ENCODE measurements around the gene PHF21A.
A peak's percentile ranks its signal among the peaks of the same experiment; 100 is the strongest.

Gene PHF21A

DNA sequence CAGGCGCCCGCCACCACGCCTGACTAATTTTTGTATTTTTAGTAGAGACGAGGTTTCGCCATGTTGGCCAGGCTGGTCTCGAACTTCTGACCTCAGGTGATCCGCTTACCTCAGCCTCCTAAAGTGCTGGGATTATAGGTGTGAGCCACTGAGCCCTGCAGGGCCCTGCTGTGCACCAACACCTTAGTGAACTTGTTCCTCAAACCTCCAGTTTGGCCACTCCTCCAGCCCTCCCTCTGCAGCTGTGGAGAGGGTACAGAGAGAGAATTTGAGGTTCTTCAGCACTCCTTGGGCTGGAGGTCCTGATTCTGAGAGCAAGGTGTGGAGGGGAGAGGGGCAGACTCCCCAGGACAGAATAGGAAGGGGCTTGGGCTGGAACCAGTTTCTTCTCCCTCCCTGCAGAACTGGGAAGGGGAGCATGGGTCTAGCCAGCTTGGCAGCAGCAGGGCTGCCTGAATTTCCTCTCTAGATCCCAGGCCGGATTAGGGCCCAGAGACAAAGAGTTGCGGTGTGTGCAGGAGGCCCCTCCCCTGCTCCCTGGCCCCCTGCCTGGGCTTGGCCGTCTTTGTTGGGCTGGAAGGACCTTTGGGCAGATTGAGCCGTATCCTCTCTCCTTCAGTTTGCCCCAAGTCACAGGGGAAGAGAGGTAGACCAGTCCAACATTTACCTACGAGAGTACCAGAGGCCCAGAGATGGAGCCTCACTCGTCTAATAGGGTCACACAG is 201.3 kb downstream of the PHF21A start:
- Histone ChIP-seq H3K27ac (ENCODE audit: poor library complexity, severe bottlenecking) (no peak overlapping the region), H3K9me3 (ENCODE audit: severe bottlenecking) (no peaks in the 10 kb centered on the region), H3K27me3 (ENCODE audit: insufficient read depth, poor library complexity, severe bottlenecking) (no peaks in the 10 kb centered on the region), H3K4me3 (ENCODE audit: severe bottlenecking) (no peak overlapping the region), H3K36me3 (ENCODE audit: low read depth) (peaks cover 20% of the 10 kb centered on the region), H3K4me1 (ENCODE audit: insufficient read depth, poor library complexity, severe bottlenecking) (peaks cover 3% of the 10 kb centered on the region)
- TF ChIP-seq, protein P1, sequence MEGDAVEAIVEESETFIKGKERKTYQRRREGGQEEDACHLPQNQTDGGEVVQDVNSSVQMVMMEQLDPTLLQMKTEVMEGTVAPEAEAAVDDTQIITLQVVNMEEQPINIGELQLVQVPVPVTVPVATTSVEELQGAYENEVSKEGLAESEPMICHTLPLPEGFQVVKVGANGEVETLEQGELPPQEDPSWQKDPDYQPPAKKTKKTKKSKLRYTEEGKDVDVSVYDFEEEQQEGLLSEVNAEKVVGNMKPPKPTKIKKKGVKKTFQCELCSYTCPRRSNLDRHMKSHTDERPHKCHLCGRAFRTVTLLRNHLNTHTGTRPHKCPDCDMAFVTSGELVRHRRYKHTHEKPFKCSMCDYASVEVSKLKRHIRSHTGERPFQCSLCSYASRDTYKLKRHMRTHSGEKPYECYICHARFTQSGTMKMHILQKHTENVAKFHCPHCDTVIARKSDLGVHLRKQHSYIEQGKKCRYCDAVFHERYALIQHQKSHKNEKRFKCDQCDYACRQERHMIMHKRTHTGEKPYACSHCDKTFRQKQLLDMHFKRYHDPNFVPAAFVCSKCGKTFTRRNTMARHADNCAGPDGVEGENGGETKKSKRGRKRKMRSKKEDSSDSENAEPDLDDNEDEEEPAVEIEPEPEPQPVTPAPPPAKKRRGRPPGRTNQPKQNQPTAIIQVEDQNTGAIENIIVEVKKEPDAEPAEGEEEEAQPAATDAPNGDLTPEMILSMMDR (IDR thresholded peaks at IDR 0.05; ENCODE audit: poor library complexity, severe bottlenecking) = no peak
- DNase-seq (ENCODE audit: low spot score) (no peak), ATAC-seq (ENCODE audit: low read depth) (no peak)

- no peaks in the 10 kb centered on the region for H3K27me3 ChIP-seq (ENCODE audit: insufficient read depth, poor library complexity, severe bottlenecking)
- H3K4me3 ChIP-seq (ENCODE audit: severe bottlenecking) = peak overlapping the region; percentile 88
- H3K4me1 ChIP-seq (ENCODE audit: insufficient read depth, poor library complexity, severe bottlenecking) = peaks cover 3% of the 10 kb centered on the region
- H3K9me3 ChIP-seq (ENCODE audit: severe bottlenecking) = no peaks in the 10 kb centered on the region
- peaks cover 20% of the 10 kb centered on the region; the same call in 1 of the 2 replicates for H3K36me3 ChIP-seq (ENCODE audit: low read depth)
- DNase-seq (ENCODE audit: low spot score) (no peak), ATAC-seq (ENCODE audit: low read depth) (no peak)
- H3K27ac ChIP-seq (ENCODE audit: poor library complexity, severe bottlenecking) = peak overlapping the region; percentile 66
- TF ChIP-seq, protein P1 (IDR thresholded peaks at IDR 0.05; ENCODE audit: poor library complexity, severe bottlenecking) = no peak
Measured at GRCh38 chr11:45918962-45919675, 202.1 kb downstream of the PHF21A start.

- Histone ChIP-seq H3K27me3 (ENCODE audit: insufficient read depth, poor library complexity, severe bottlenecking) (no peaks in the 10 kb centered on the region), H3K9me3 (ENCODE audit: severe bottlenecking) (no peaks in the 10 kb centered on the region), H3K4me1 (ENCODE audit: insufficient read depth, poor library complexity, severe bottlenecking) (peaks cover 3% of the 10 kb centered on the region), H3K4me3 (ENCODE audit: severe bottlenecking) (peak overlapping the region; percentile 88), H3K27ac (ENCODE audit: poor library complexity, severe bottlenecking) (peak overlapping the region; percentile 66), H3K36me3 (ENCODE audit: low read depth) (peaks cover 25% of the 10 kb centered on the region)
- TF ChIP-seq, protein P1 (IDR thresholded peaks at IDR 0.05; ENCODE audit: poor library complexity, severe bottlenecking) = no peak
- DNase-seq (ENCODE audit: low spot score) = peak; percentile 79
- ATAC-seq (ENCODE audit: low read depth) = peak; percentile 64
Measured at GRCh38 chr11:45918331-45918941, 202.8 kb downstream of the PHF21A start.

DNA sequence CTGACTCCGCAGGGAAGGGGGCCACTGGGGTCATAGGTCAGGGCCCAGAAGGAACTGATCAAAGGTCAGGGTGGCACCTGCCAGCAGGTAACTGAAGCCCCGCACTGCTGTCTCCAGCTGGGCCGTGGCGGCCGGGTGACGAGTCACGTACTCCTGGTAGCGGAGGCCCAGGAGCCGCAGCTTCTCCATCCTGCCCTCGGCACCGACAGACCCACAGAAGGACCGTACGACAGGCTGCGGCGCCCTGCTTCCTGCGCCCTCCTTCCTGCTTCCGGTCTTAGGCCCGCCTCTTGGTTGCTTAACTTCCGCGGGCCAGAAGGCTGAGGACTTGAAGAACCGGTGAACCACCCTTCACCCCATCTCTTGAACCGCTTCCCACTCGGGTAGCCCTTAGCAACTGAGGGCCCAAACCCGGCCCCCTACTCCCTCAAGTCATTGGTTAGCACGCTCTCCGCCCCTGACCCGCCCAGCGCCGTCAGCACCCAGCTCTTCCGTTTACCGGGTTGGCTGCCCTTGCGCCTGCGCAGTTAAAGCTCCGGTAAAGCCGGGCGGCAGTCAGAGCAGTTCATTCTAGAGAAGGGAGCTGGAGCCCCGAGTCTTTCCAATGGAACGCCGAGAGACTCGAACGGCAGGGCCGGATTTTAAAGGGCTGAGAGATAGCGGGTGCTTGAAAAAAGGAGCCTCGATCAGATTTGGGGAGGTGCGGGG is 203.5 kb downstream of the PHF21A start, which contains the start of gene PEX16:
Gene PEX16 (minus strand): TSS at position 255 of the 708 bp plus-strand sequence. CDS start 66 bp downstream, at position 189.
- Histone ChIP-seq H3K9me3 (ENCODE audit: severe bottlenecking) (no peaks in the 10 kb centered on the region), H3K4me1 (ENCODE audit: insufficient read depth, poor library complexity, severe bottlenecking) (peaks cover 3% of the 10 kb centered on the region), H3K4me3 (ENCODE audit: severe bottlenecking) (peak within 1 kb of the TSS; percentile 88), H3K27me3 (ENCODE audit: insufficient read depth, poor library complexity, severe bottlenecking) (no peaks in the 10 kb centered on the region), H3K27ac (ENCODE audit: poor library complexity, severe bottlenecking) (peak within 1 kb of the TSS; percentile 66), H3K36me3 (ENCODE audit: low read depth) (peaks cover 26% of the 10 kb centered on the region)
- DNase-seq (ENCODE audit: low spot score) = peak; percentile 98
- TF ChIP-seq, protein P1 (IDR thresholded peaks at IDR 0.05; ENCODE audit: poor library complexity, severe bottlenecking) = no peak
- peak; percentile 83 for ATAC-seq (ENCODE audit: low read depth)

All from RWPE2 (cell line).